Endothelial cell of umbilical vein (primary cell): Measurements from ENCODE around the gene ATG10. TPM values are rescaled to one million over a fixed set of nuclear protein-coding genes. Genes with fewer than 3 reads are reported as not detected.

Source experiments
- BruUV-seq: library from RNA; stranded (reverse); fragments of 400-500 nt; replicated peaks from 2 replicates; lab custom pipeline; 2021; lab: Mats Ljungman, UMichigan
- CTCF ChIA-PET: fragments of 300-600, 350-600 bp; sonication (Branson Sonifier 250); formaldehyde crosslinking; loops from one replicate; lab custom pipeline; 2021; ENCODE audit warnings: antibody characterized with exemption, inconsistent platforms; lab: Charles Lee
- POLR2A ChIA-PET: fragments of 300-600, 350-600 bp; sonication (Branson Sonifier 250); formaldehyde crosslinking; loops from one replicate; lab custom pipeline; 2021; ENCODE audit warnings: antibody characterized with exemption, inconsistent platforms; lab: Charles Lee
- DNase-seq: peaks from one replicate; pipeline ENCODE4 v3.0.0-alpha.2; 2011; ENCODE audit warnings: low read depth, low spot score
- FAIRE-seq: peaks from 2 replicates; lab custom pipeline; 2011; peaks lifted over from hg19 to GRCh38; lab: Jason Lieb, UNC
- H2AFZ ChIP-seq: 2 replicates; pipeline ENCODE4 v1.6.0; 2012; ENCODE audit warnings: low read depth, low read length, control low read depth, inconsistent platforms
- H3K27ac ChIP-seq: 2 replicates; pipeline ENCODE4 v1.5.1; 2011; ENCODE audit warnings: low read depth, mild to moderate bottlenecking, control low read depth, low read length, moderate library complexity; ENCODE audit not compliant: insufficient read depth
- H3K27me3 ChIP-seq, 2 experiments: 2 replicates each; pipeline versions ENCODE4 v1.6.0 to v1.6.1; 2011; ENCODE audit warnings: low read length in 2 of 2, mixed read lengths in 1 of 2; ENCODE audit not compliant: control insufficient read depth in 2 of 2, insufficient read depth in 2 of 2
- H3K36me3 ChIP-seq, 2 experiments: 2 replicates in 1 of 2; 3 replicates in 1 of 2; pipeline ENCODE4 v1.5.1; 2011; ENCODE audit warnings: low read length in 2 of 2, mild to moderate bottlenecking in 1 of 2, moderate library complexity in 1 of 2; ENCODE audit not compliant: control insufficient read depth in 2 of 2, insufficient read depth in 2 of 2; ENCODE audit errors: extremely low read depth in 1 of 2
- H3K4me1 ChIP-seq: 3 replicates; pipeline ENCODE4 v1.5.1; 2011; ENCODE audit warnings: mild to moderate bottlenecking, low read length; ENCODE audit not compliant: control insufficient read depth, insufficient read depth; ENCODE audit errors: extremely low read depth
- H3K4me2 ChIP-seq: 2 replicates; pipeline ENCODE4 v1.6.1; 2011; ENCODE audit warnings: low read length, control low read depth, mixed read lengths; ENCODE audit not compliant: insufficient read depth
- H3K4me3 ChIP-seq, 3 experiments: fragments of 200-600 bp in 1 of 3; sonication (generic), shearing (Covaris generic) in 1 of 3; replicated peaks in 1 of 3; 2 replicates each; pipeline ENCODE4 v1.5.1; 2011 to 2016; ENCODE audit warnings: control low read depth in 3 of 3, low read length in 3 of 3, mild to moderate bottlenecking in 2 of 3, inconsistent platforms in 1 of 3, low read depth in 1 of 3, moderate library complexity in 1 of 3; ENCODE audit not compliant: insufficient read depth in 1 of 3
- H3K79me2 ChIP-seq: 2 replicates; pipeline ENCODE4 v1.6.0; 2012; ENCODE audit warnings: low read length, inconsistent platforms; ENCODE audit not compliant: control insufficient read depth, insufficient read depth
- H3K9ac ChIP-seq: replicated peaks from 2 replicates; pipeline ENCODE3; 2011; ENCODE audit warnings: low read length, control low read depth; ENCODE audit not compliant: insufficient read depth; ENCODE audit errors: extremely low read depth
- H3K9me1 ChIP-seq: replicated peaks from 3 replicates; pipeline ENCODE4 v1.6.0; 2011; ENCODE audit warnings: mild to moderate bottlenecking, low read length; ENCODE audit not compliant: control insufficient read depth, insufficient read depth; ENCODE audit errors: extremely low read depth
- H3K9me3 ChIP-seq: replicated peaks from 2 replicates; pipeline ENCODE4 v1.5.1; 2012; ENCODE audit warnings: low read length, inconsistent platforms; ENCODE audit not compliant: control insufficient read depth, insufficient read depth
- H4K20me1 ChIP-seq: replicated peaks from 2 replicates; pipeline ENCODE3; 2011; ENCODE audit warnings: mild to moderate bottlenecking, low read length; ENCODE audit not compliant: control insufficient read depth, insufficient read depth; ENCODE audit errors: extremely low read depth
- EZH2 ChIP-seq: IDR thresholded peaks from 2 replicates; pipeline ENCODE4 v1.6.1; 2012; ENCODE audit warnings: borderline replicate concordance, low read depth, mild to moderate bottlenecking, moderate library complexity, low read length, inconsistent platforms; ENCODE audit not compliant: severe bottlenecking
- FOS ChIP-seq: IDR thresholded peaks from 2 replicates; pipeline ENCODE4 v1.6.1; 2011; ENCODE audit warnings: mild to moderate bottlenecking, low read length, moderate library complexity, borderline replicate concordance; ENCODE audit not compliant: insufficient read depth
- GATA2 ChIP-seq: IDR thresholded peaks from 2 replicates; pipeline ENCODE4 v1.7.0; 2011; ENCODE audit warnings: low read depth, mild to moderate bottlenecking, moderate library complexity, mixed read lengths, low read length; ENCODE audit not compliant: insufficient read length, insufficient read depth
- JUN ChIP-seq: IDR thresholded peaks from 2 replicates; pipeline ENCODE4 v1.6.1; 2011; ENCODE audit warnings: borderline replicate concordance, low read depth; ENCODE audit not compliant: insufficient read length, insufficient read depth
- MYC ChIP-seq: IDR thresholded peaks from one replicate; pipeline ENCODE4 v1.6.1; 2011; ENCODE audit warnings: mild to moderate bottlenecking, low read depth, low read length
- POLR2A ChIP-seq: IDR thresholded peaks from 2 replicates; pipeline ENCODE4 v1.6.1; 2012; ENCODE audit warnings: low read depth, mild to moderate bottlenecking, control low read depth, low read length
- POLR2AphosphoS5 ChIP-seq: IDR thresholded peaks from 2 replicates; pipeline ENCODE4 v1.6.1; 2012; ENCODE audit warnings: low read depth, mild to moderate bottlenecking, control low read depth, low read length, moderate library complexity; ENCODE audit not compliant: insufficient read depth
- dilution Hi-C: fragments of 300-500 bp; cut with MboI; formaldehyde crosslinking; loops from one replicate; pipeline ENCODE4 v1.15.0; 2019; ENCODE audit warnings: low sequenced_read_pairs; ENCODE audit not compliant: extremely low pct_ligation_motif_present
- intact Hi-C: fragments of 100-400 bp; cut with micrococcal nuclease; formaldehyde crosslinking; loops from one replicate; pipeline ENCODE4 v1.10.0; 2022
- polyA plus RNA-seq, 4 experiments: library from polyadenylated mRNA; depleted of rRNA in 3 of 4; stranded (reverse) in 3 of 4; unstranded in 1 of 4; fragments of >200 nt; gene quantifications; 2 replicates each; pipeline versions ENCODE4 v1.2.1 to v1.2.3, GENCODE V29; 2011 to 2012; ENCODE audit warnings: missing spikeins in 1 of 4
- total RNA-seq: library from RNA; stranded (reverse); gene quantifications from 2 replicates; pipeline ENCODE4 v1.2.3, GENCODE V29; 2021
- TF ChIP-seq, protein P1 (sequence below): IDR thresholded peaks from 2 replicates; pipeline ENCODE4 v1.6.1; 2011; ENCODE audit not compliant: insufficient read depth, insufficient read length
- TF ChIP-seq, protein P2 (sequence below), 2 donors: IDR thresholded peaks; 1 replicate in 1 of 2; 2 replicates in 1 of 2; pipeline ENCODE4 v1.5.1; 2011; ENCODE audit warnings: low read length in 2 of 2, mild to moderate bottlenecking in 2 of 2, moderate library complexity in 2 of 2, control low read depth in 1 of 2, inconsistent platforms in 1 of 2, low read depth in 1 of 2; ENCODE audit not compliant: insufficient read depth in 1 of 2; ENCODE audit errors: extremely low read depth in 1 of 2

Gene ATG10
- total and polyA plus RNA-seq, 2 donors (not counting 3 experiments of a cell fraction or from before 2014, with no cell fraction given): 1.6 to 3.9 TPM

DNA sequence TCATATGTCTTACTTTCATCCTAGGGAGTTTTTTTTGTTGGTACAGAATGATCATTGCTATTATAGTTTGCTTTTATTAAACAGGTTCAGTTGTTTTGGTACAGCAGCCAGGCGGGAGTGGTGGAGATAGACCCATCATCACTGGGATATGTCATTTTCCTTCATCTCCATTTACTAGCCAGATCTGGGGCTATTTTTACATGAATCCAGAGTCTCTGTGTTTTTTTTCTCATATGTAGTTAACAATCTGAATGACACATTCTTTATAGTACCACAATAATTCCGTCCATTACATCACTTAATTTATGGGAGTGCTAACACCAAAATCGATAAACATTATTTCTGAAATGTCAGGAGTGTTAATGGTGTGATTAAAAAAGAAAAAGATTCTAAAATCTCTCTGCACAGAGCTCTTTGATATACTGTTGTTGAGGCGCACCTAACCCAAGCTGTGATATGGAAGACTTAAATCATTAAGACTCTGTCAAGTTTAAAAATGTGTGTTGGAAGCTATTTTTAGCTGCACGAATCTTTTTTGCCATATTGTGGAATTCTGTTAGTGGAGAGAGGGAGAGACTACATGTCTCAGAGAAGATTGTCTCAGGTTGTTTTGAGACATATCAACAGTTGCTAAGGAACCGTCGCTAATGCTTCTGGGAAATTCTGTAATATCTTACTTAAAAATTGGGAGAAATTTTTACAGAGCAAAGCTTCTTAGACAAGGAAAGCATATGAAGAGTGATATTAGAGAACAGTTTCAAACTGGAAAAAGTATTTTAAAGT, 246.7 kb downstream of the ATG10 start:
- Histone ChIP-seq H3K4me3 (no peak overlapping the region), H3K4me2 (no peak overlapping the region), H3K9me1 (no peaks in the 10 kb centered on the region), H3K36me3 (no peaks in the 10 kb centered on the region), H3K79me2 (no peaks in the 10 kb centered on the region), H3K27ac (no peak overlapping the region), H3K9ac (no peak overlapping the region), H2AFZ (no peak overlapping the region), H3K27me3 (no peaks in the 10 kb centered on the region), H4K20me1 (no peaks in the 10 kb centered on the region), H3K9me3 (no peaks in the 10 kb centered on the region), H3K4me1 (peaks cover 2% of the 10 kb centered on the region)
- no TSS peak for BruUV-seq
- FAIRE-seq: no peak
- dilution Hi-C loops: no loop called here
- CTCF ChIA-PET: no interaction called here
- POLR2A ChIA-PET: no interaction called here
- DNase-seq: no peak
- TF ChIP-seq, protein P1, sequence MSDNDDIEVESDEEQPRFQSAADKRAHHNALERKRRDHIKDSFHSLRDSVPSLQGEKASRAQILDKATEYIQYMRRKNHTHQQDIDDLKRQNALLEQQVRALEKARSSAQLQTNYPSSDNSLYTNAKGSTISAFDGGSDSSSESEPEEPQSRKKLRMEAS: no peak
- TF ChIP-seq, protein P2, sequence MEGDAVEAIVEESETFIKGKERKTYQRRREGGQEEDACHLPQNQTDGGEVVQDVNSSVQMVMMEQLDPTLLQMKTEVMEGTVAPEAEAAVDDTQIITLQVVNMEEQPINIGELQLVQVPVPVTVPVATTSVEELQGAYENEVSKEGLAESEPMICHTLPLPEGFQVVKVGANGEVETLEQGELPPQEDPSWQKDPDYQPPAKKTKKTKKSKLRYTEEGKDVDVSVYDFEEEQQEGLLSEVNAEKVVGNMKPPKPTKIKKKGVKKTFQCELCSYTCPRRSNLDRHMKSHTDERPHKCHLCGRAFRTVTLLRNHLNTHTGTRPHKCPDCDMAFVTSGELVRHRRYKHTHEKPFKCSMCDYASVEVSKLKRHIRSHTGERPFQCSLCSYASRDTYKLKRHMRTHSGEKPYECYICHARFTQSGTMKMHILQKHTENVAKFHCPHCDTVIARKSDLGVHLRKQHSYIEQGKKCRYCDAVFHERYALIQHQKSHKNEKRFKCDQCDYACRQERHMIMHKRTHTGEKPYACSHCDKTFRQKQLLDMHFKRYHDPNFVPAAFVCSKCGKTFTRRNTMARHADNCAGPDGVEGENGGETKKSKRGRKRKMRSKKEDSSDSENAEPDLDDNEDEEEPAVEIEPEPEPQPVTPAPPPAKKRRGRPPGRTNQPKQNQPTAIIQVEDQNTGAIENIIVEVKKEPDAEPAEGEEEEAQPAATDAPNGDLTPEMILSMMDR (IDR thresholded peaks at IDR 0.05; ENCODE audit: extremely low read depth in 1 of 2, insufficient read depth in 1 of 2, low read depth in 1 of 2, low read length in 2 of 2): no peak
- TF ChIP-seq FOS: no peak
- TF ChIP-seq JUN: no peak
- TF ChIP-seq MYC: no peak
- no peak for TF ChIP-seq EZH2
- TF ChIP-seq GATA2: no peak
- no peak for TF ChIP-seq POLR2AphosphoS5
- TF ChIP-seq POLR2A: no peak
- intact Hi-C loops: no loop called here
